Measurements from ENCODE around the gene PVALB. TPM values are rescaled to one million over a fixed set of nuclear protein-coding genes. Genes with fewer than 3 reads are reported as not detected.

Gene PVALB
- polyA plus RNA-seq, 1 of the 3 experiments (the other 2 are of a cell fraction) = not detected

DNA sequence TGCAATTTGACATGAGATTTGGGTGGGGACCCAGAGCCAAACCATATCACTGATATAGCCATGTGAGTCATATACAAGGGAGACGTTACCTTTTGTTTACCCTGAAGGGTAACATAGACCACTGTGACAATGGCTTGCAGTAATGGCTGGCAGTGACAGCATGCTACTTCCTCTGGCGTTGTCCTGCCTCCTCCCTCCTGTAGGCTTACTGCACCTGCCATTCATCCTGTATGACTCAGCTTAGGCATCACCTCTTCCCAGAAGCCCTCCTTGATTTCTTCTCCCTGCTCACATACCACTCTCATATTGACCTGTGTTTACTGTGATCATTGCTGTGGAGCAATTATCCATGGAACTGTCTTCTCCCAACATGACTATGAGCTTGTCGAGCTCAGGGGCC lies 12.0 kb upstream of the PVALB start:
- Histone ChIP-seq H2AFZ (ENCODE audit: low read depth) (no peak overlapping the region), H3K4me3 (ENCODE audit: low read depth in 2 of 2, low read length in 1 of 2) (no peak overlapping the region), H3F3A (replicated peaks; ENCODE audit: insufficient read depth) (no peaks in the 10 kb centered on the region), H3K9me3 (no peaks in the 10 kb centered on the region), H3K9ac (no peak overlapping the region), H3K4me1 (ENCODE audit: control insufficient read depth in 1 of 2, insufficient read depth in 2 of 2, low read depth in 1 of 2, low read length in 1 of 2) (no peaks in the 10 kb centered on the region), H3K36me3 (replicated peaks in 1 of 2; ENCODE audit: control insufficient read depth in 1 of 2, insufficient read depth in 2 of 2, low read length in 1 of 2) (no peaks in the 10 kb centered on the region), H4K20me1 (ENCODE audit: insufficient read depth) (no peaks in the 10 kb centered on the region), H3K27me3 (ENCODE audit: insufficient read depth) (peaks cover 5% of the 10 kb centered on the region; the same call in 1 of the 2 replicates), H3K4me2 (no peak overlapping the region), H3K79me2 (ENCODE audit: insufficient read depth) (no peaks in the 10 kb centered on the region), H3K9me2 (no peaks in the 10 kb centered on the region), H3K27ac (ENCODE audit: low read depth in 2 of 2, low read length in 1 of 2) (no peak overlapping the region)
- DNase-seq = no peak
- ChIA-PET POLR2A (no interaction called here), CTCF (interaction anchor here (1.2 to 3.3 kb wide), 3 partner anchors 18 to 28 kb away, joined by 3 to 21 read pairs (median 4); no protein-coding TSS in a partner anchor)
- WGBS (ENCODE audit: low lambda C conversion rate) = 27% methylated on average over 2 of the region's 3 CpGs
- no peak for TF ChIP-seq RAD21 (IDR thresholded peaks at IDR 0.05; ENCODE audit: low read length)

DNA sequence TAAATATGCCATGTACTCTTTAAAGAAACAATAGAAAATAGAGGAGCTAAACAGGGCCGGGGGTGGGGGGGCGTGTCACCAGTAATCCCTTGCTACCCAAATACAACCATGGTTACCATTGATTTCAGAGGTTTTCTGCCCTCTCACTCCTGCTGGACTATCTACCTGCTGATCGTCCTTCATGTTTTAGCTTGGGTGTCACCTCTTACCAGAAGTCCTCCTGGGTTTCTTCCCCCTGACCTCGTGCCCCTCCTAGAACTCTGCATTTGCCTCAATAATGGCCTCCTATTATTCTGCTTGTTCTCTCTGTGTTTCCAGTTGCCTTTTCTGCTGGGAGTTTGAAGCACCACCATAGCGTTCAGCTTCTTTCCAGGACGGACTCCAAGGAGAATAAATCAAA lies 9.4 kb upstream of the PVALB start:
- Histone ChIP-seq H3K4me1 (ENCODE audit: control insufficient read depth in 1 of 2, insufficient read depth in 2 of 2, low read depth in 1 of 2, low read length in 1 of 2) (no peaks in the 10 kb centered on the region), H2AFZ (ENCODE audit: low read depth) (no peak overlapping the region), H3K27ac (ENCODE audit: low read depth in 2 of 2, low read length in 1 of 2) (no peak overlapping the region), H3K9me2 (no peaks in the 10 kb centered on the region), H3K4me3 (ENCODE audit: low read depth in 2 of 2, low read length in 1 of 2) (no peak overlapping the region), H3K36me3 (replicated peaks in 1 of 2; ENCODE audit: control insufficient read depth in 1 of 2, insufficient read depth in 2 of 2, low read length in 1 of 2) (no peaks in the 10 kb centered on the region), H3K9me3 (no peaks in the 10 kb centered on the region), H4K20me1 (ENCODE audit: insufficient read depth) (no peaks in the 10 kb centered on the region), H3F3A (replicated peaks; ENCODE audit: insufficient read depth) (no peaks in the 10 kb centered on the region), H3K79me2 (ENCODE audit: insufficient read depth) (no peaks in the 10 kb centered on the region), H3K4me2 (no peak overlapping the region), H3K27me3 (ENCODE audit: insufficient read depth) (peaks cover 5% of the 10 kb centered on the region; the same call in 1 of the 2 replicates), H3K9ac (no peak overlapping the region)
- ChIA-PET CTCF (interaction anchor here (0.9 to 1.8 kb wide), 3 partner anchors 30 to 152 kb away, joined by 3 to 7 read pairs (median 5); no protein-coding TSS in a partner anchor), POLR2A (no interaction called here)
- WGBS (ENCODE audit: low lambda C conversion rate) = 50% methylated on average over 6 of the region's 6 CpGs
- DNase-seq = no peak
- TF ChIP-seq GABPA (IDR thresholded peaks at IDR 0.05; ENCODE audit: low read depth) = no peak
- TF ChIP-seq FOXM1 (IDR thresholded peaks at IDR 0.05; ENCODE audit: low read depth) = no peak
- no peak for TF ChIP-seq TCF12 (IDR thresholded peaks at IDR 0.05)
- no peak for TF ChIP-seq EP300 (IDR thresholded peaks at IDR 0.05; ENCODE audit: borderline replicate concordance in 1 of 2, low read depth in 1 of 2, low read length in 1 of 2)
- TF ChIP-seq ELF1 (IDR thresholded peaks at IDR 0.05) = no peak
- no peak for TF ChIP-seq RFX5 (IDR thresholded peaks at IDR 0.05; ENCODE audit: low read length)
- no peak for TF ChIP-seq SMC3 (IDR thresholded peaks at IDR 0.05; ENCODE audit: low read depth, low read length)
- no peak for TF ChIP-seq MXI1 (IDR thresholded peaks at IDR 0.05; ENCODE audit: low read depth, low read length)

DNA sequence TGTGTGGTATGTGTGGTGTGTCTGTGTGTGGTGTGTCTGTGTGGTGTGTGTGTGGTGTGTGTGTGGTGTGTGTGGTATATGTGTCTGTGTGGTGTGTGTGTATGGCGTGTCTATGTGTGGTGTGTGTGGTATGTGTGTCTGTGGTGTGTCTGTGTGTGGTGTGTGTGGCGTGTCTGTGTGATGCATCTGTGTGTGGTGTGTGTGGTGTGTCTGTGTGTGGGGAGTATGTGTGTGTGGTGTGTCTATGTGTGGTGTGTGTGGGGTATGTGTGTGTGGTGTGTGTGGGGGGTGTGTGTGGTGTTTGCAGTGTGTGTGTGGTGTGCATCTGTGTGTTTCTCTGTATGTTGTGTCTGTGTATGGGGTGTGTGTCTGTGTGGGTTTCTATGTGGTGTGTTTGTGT lies 7.8 kb upstream of the PVALB start:
- ChIA-PET CTCF (no interaction called here), POLR2A (no interaction called here)
- Histone ChIP-seq H3K9me2 (no peaks in the 10 kb centered on the region), H3K79me2 (ENCODE audit: insufficient read depth) (no peaks in the 10 kb centered on the region), H3K27ac (ENCODE audit: low read depth in 2 of 2, low read length in 1 of 2) (no peak overlapping the region), H3K36me3 (replicated peaks in 1 of 2; ENCODE audit: control insufficient read depth in 1 of 2, insufficient read depth in 2 of 2, low read length in 1 of 2) (no peaks in the 10 kb centered on the region), H3K9me3 (no peaks in the 10 kb centered on the region), H3K4me3 (ENCODE audit: low read depth in 2 of 2, low read length in 1 of 2) (no peak overlapping the region), H4K20me1 (ENCODE audit: insufficient read depth) (no peaks in the 10 kb centered on the region), H3K4me1 (ENCODE audit: control insufficient read depth in 1 of 2, insufficient read depth in 2 of 2, low read depth in 1 of 2, low read length in 1 of 2) (no peaks in the 10 kb centered on the region), H3K4me2 (no peak overlapping the region), H2AFZ (ENCODE audit: low read depth) (no peak overlapping the region), H3K9ac (no peak overlapping the region), H3K27me3 (ENCODE audit: insufficient read depth) (peaks cover 13% of the 10 kb centered on the region), H3F3A (replicated peaks; ENCODE audit: insufficient read depth) (no peaks in the 10 kb centered on the region)
- DNase-seq = no peak
- 53% methylated on average over 2 of the region's 2 CpGs for WGBS (ENCODE audit: low lambda C conversion rate)
- TF ChIP-seq MXI1 (IDR thresholded peaks at IDR 0.05; ENCODE audit: low read depth, low read length) = no peak
- no peak for TF ChIP-seq GABPA (IDR thresholded peaks at IDR 0.05; ENCODE audit: low read depth)
- TF ChIP-seq CTCF (IDR thresholded peaks at IDR 0.05) = no peak
- TF ChIP-seq RFX5 (IDR thresholded peaks at IDR 0.05; ENCODE audit: low read length) = no peak
- no peak for TF ChIP-seq SMC3 (IDR thresholded peaks at IDR 0.05; ENCODE audit: low read depth, low read length)
- TF ChIP-seq ZBTB33 (IDR thresholded peaks at IDR 0.05; ENCODE audit: borderline replicate concordance, low read depth) = no peak
- no peak for TF ChIP-seq CHD2 (IDR thresholded peaks at IDR 0.05; ENCODE audit: low read length, partially characterized antibody)
- TF ChIP-seq RAD21 (IDR thresholded peaks at IDR 0.05; ENCODE audit: low read length) = no peak
- TF ChIP-seq MAX (IDR thresholded peaks at IDR 0.05; ENCODE audit: low read depth) = no peak
- TF ChIP-seq, protein P1, sequence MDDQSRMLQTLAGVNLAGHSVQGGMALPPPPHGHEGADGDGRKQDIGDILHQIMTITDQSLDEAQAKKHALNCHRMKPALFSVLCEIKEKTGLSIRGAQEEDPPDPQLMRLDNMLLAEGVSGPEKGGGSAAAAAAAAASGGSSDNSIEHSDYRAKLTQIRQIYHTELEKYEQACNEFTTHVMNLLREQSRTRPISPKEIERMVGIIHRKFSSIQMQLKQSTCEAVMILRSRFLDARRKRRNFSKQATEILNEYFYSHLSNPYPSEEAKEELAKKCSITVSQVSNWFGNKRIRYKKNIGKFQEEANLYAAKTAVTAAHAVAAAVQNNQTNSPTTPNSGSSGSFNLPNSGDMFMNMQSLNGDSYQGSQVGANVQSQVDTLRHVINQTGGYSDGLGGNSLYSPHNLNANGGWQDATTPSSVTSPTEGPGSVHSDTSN (IDR thresholded peaks at IDR 0.05) = no peak

All from SK-N-SH (cell line).